SU-DHL-6 (cell line): Measurements from ENCODE around the gene SCEL.

ENCODE experiments used
- EZH2phosphoT487 ChIP-seq: fragments of 200-600 bp; sonication (generic), shearing (Covaris generic); conservative IDR thresholded peaks from 2 replicates; pipeline ENCODE4 v1.6.1; 2018; ENCODE audit warnings: mild to moderate bottlenecking, antibody characterized with exemption, low read length, moderate library complexity, mixed read lengths
- TF ChIP-seq, protein P1 (sequence below): fragments of 200-600 bp; sonication (generic); IDR thresholded peaks from one replicate; pipeline ENCODE4 v1.5.1; 2017; ENCODE audit warnings: antibody characterized with exemption, mild to moderate bottlenecking, low read length, moderate library complexity; ENCODE audit not compliant: insufficient read depth, poor library complexity, severe bottlenecking

DNA sequence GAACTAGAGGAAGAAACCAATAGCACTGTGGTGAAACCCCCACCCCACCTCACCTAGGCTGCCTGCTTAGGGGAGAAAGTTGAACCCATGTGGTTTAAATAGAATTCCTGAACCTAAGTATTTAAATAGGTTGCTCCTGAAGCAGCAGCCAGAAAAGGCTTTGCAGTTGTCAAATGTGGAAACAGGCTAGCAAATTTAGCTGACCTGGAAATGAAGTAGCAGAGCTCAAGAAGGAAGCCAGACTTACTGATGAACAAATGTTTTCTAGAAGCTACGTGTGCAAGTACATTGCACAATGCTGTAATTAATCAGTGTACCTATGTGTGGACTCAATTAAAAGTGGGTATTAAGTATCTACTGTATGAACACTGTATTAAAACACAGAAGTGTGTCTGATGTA, 61.3 kb downstream of the SCEL start:
- TF ChIP-seq, protein P1, sequence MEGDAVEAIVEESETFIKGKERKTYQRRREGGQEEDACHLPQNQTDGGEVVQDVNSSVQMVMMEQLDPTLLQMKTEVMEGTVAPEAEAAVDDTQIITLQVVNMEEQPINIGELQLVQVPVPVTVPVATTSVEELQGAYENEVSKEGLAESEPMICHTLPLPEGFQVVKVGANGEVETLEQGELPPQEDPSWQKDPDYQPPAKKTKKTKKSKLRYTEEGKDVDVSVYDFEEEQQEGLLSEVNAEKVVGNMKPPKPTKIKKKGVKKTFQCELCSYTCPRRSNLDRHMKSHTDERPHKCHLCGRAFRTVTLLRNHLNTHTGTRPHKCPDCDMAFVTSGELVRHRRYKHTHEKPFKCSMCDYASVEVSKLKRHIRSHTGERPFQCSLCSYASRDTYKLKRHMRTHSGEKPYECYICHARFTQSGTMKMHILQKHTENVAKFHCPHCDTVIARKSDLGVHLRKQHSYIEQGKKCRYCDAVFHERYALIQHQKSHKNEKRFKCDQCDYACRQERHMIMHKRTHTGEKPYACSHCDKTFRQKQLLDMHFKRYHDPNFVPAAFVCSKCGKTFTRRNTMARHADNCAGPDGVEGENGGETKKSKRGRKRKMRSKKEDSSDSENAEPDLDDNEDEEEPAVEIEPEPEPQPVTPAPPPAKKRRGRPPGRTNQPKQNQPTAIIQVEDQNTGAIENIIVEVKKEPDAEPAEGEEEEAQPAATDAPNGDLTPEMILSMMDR = no peak
- TF ChIP-seq EZH2phosphoT487 = no peak
